ENCODE measurements around the gene PSMB5.

PSMB5 gene

GRCh38 chr14:23034498-23035302, at the start of gene PSMB5:
TSS of gene PSMB5 (minus strand) at chr14:23034900. CDS start at chr14:23034881, 19 bp downstream.
- DNase-seq (peak; percentile 86 to 93), ATAC-seq (peak; percentile 97)
- H3K27me3 Mint-ChIP-seq: no peaks in the 10 kb centered on the region
- peaks cover 36% of the 10 kb centered on the region for H3K4me1 Mint-ChIP-seq
- no peaks in the 10 kb centered on the region for H3K9me3 Mint-ChIP-seq
- peak within 1 kb of the TSS; percentile 97 to 99 for H3K27ac Mint-ChIP-seq
- peak within 1 kb of the TSS; percentile 86 to 98 for H3K4me3 Mint-ChIP-seq

- Mint-ChIP-seq H3K27me3 (no peaks in the 10 kb centered on the region), H3K9me3 (no peaks in the 10 kb centered on the region), H3K4me1 (peaks cover 2% of the 10 kb centered on the region), H3K4me3 (no peak overlapping the region), H3K27ac (peak overlapping the region in 1 of 2 donors; percentile 22)
- DNase-seq: no peak
- ATAC-seq: no peak
Observed at GRCh38 chr14:23080474-23080873, 45.8 kb upstream of the PSMB5 start.

- ATAC-seq (no peak), DNase-seq (no peak)
- Mint-ChIP-seq H3K4me3 (no peak overlapping the region), H3K9me3 (no peaks in the 10 kb centered on the region), H3K27ac (no peak overlapping the region), H3K4me1 (no peaks in the 10 kb centered on the region), H3K27me3 (no peaks in the 10 kb centered on the region)
Observed at GRCh38 chr14:23079716-23080115, 45.0 kb upstream of the PSMB5 start.

- Mint-ChIP-seq H3K9me3 (no peaks in the 10 kb centered on the region), H3K27me3 (no peaks in the 10 kb centered on the region), H3K27ac (no peak overlapping the region), H3K4me3 (no peak overlapping the region), H3K4me1 (no peaks in the 10 kb centered on the region)
- no peak for DNase-seq
- ATAC-seq: no peak
Observed at GRCh38 chr14:23078692-23079116, 44.0 kb upstream of the PSMB5 start.

GRCh38 chr14:23077962-23078361, 43.3 kb upstream of the PSMB5 start:
- H3K4me1 Mint-ChIP-seq: no peaks in the 10 kb centered on the region
- ATAC-seq: no peak
- H3K27ac Mint-ChIP-seq: peak overlapping the region in 1 of 2 donors; percentile 3
- no peak for DNase-seq
- no peaks in the 10 kb centered on the region for H3K27me3 Mint-ChIP-seq
- no peaks in the 10 kb centered on the region for H3K9me3 Mint-ChIP-seq
- no peak overlapping the region for H3K4me3 Mint-ChIP-seq

- Mint-ChIP-seq H3K4me3 (no peak overlapping the region), H3K27me3 (no peaks in the 10 kb centered on the region), H3K9me3 (no peaks in the 10 kb centered on the region), H3K4me1 (peaks cover 6% of the 10 kb centered on the region), H3K27ac (no peak overlapping the region)
- ATAC-seq (no peak), DNase-seq (no peak)
Observed at GRCh38 chr14:23076785-23077408, 42.2 kb upstream of the PSMB5 start.

- DNase-seq (no peak), ATAC-seq (no peak)
- Mint-ChIP-seq H3K27me3 (no peaks in the 10 kb centered on the region), H3K4me1 (peaks cover 22% of the 10 kb centered on the region), H3K27ac (no peak overlapping the region), H3K4me3 (no peak overlapping the region), H3K9me3 (no peaks in the 10 kb centered on the region)
Observed at GRCh38 chr14:23074906-23075305, 40.2 kb upstream of the PSMB5 start.

GRCh38 chr14:23071921-23072539, 37.3 kb upstream of the PSMB5 start:
- no peak for ATAC-seq

GRCh38 chr14:23071244-23071920, 36.7 kb upstream of the PSMB5 start:
- H3K4me1 Mint-ChIP-seq: peaks cover 45% of the 10 kb centered on the region

More at GRCh38 chr14:23071921-23072539, 37.3 kb upstream of the PSMB5 start:
- peak overlapping the region; percentile 80 to 87 for H3K4me3 Mint-ChIP-seq
- peak overlapping the region in 1 of 2 donors; percentile 92 for H3K27ac Mint-ChIP-seq
- peaks cover 41% of the 10 kb centered on the region for H3K4me1 Mint-ChIP-seq
- H3K27me3 Mint-ChIP-seq: no peaks in the 10 kb centered on the region
- H3K9me3 Mint-ChIP-seq: no peaks in the 10 kb centered on the region
- DNase-seq: no peak

GRCh38 chr14:23070262-23071129, 35.8 kb upstream of the PSMB5 start:
- DNase-seq (no peak), ATAC-seq (no peak)
- no peaks in the 10 kb centered on the region for H3K27me3 Mint-ChIP-seq
- no peaks in the 10 kb centered on the region for H3K9me3 Mint-ChIP-seq
- H3K4me1 Mint-ChIP-seq: peaks cover 53% of the 10 kb centered on the region
- peak overlapping the region; percentile 43 to 78 for H3K27ac Mint-ChIP-seq
- peak overlapping the region; percentile 80 to 87 for H3K4me3 Mint-ChIP-seq

More at GRCh38 chr14:23071244-23071920, 36.7 kb upstream of the PSMB5 start:
- no peaks in the 10 kb centered on the region for H3K9me3 Mint-ChIP-seq
- H3K4me3 Mint-ChIP-seq: peak overlapping the region; percentile 80 to 87
- ATAC-seq: peak; percentile 96
- peak overlapping the region; percentile 78 to 92 for H3K27ac Mint-ChIP-seq
- DNase-seq: peak; percentile 68 to 75
- H3K27me3 Mint-ChIP-seq: no peaks in the 10 kb centered on the region

GRCh38 chr14:23069413-23069806, 34.7 kb upstream of the PSMB5 start:
- DNase-seq: no peak
- H3K4me3 Mint-ChIP-seq: no peak overlapping the region

GRCh38 chr14:23068789-23069412, 34.2 kb upstream of the PSMB5 start:
- H3K9me3 Mint-ChIP-seq: no peaks in the 10 kb centered on the region
- ATAC-seq (peak; percentile 83), DNase-seq (peak; percentile 67 to 77)
- peaks cover 54% of the 10 kb centered on the region for H3K4me1 Mint-ChIP-seq
- H3K27ac Mint-ChIP-seq: peak overlapping the region; percentile 66 to 92
- H3K27me3 Mint-ChIP-seq: no peaks in the 10 kb centered on the region
- peak overlapping the region; percentile 35 to 50 for H3K4me3 Mint-ChIP-seq

More at GRCh38 chr14:23069413-23069806, 34.7 kb upstream of the PSMB5 start:
- no peaks in the 10 kb centered on the region for H3K9me3 Mint-ChIP-seq
- no peak for ATAC-seq
- peaks cover 54% of the 10 kb centered on the region for H3K4me1 Mint-ChIP-seq
- H3K27me3 Mint-ChIP-seq: no peaks in the 10 kb centered on the region
- peak overlapping the region in 1 of 2 donors; percentile 59 for H3K27ac Mint-ChIP-seq

- Mint-ChIP-seq H3K4me3 (peak overlapping the region; percentile 35 to 50), H3K27ac (peak overlapping the region; percentile 66 to 92), H3K4me1 (peaks cover 54% of the 10 kb centered on the region), H3K27me3 (no peaks in the 10 kb centered on the region), H3K9me3 (no peaks in the 10 kb centered on the region)
- DNase-seq (peak in 1 of 2 donors; percentile 4), ATAC-seq (no peak)
Observed at GRCh38 chr14:23067847-23068788, 33.4 kb upstream of the PSMB5 start.

Measured in stimulated activated naive CD8-positive, alpha-beta T cell treated with anti-CD3 and anti-CD28 coated beads, Interleukin-15, amount 100 ng/mL, for 72 hours (primary cell).